GM12878 (cell line): ENCODE results near the gene RNPS1. TPM values are rescaled to one million over a fixed set of nuclear protein-coding genes. Genes with fewer than 3 reads are reported as not detected.

ENCODE experiments used
- ATAC-seq: fragments of 200-7000 bp; cut with Tn5 transposase; 3 replicates; pipeline ENCODE4 v1.9.1; 2020; ENCODE audit warnings: mild to moderate bottlenecking, moderate library complexity
- BruUV-seq: library from RNA; stranded (reverse); fragments of 400-500 nt; replicated peaks from 2 replicates; lab custom pipeline; 2021; lab: Mats Ljungman, UMichigan
- CTCF ChIA-PET: fragments of 300-600 bp; sonication (Branson Sonifier 250); formaldehyde crosslinking; extraction: SDS; loops from one replicate; lab custom pipeline; 2021; ENCODE audit warnings: inconsistent platforms; lab: Yijun Ruan, JAX
- POLR2A ChIA-PET: fragments of 350-600 bp; formaldehyde crosslinking; extraction: SDS; loops from one replicate; lab custom pipeline; 2021; ENCODE audit warnings: inconsistent platforms; lab: Charles Lee
- RAD21 ChIA-PET: fragments of 300-600 bp; sonication (Branson Sonifier 250); formaldehyde crosslinking; loops from one replicate; lab custom pipeline; 2023; ENCODE audit warnings: antibody characterized with exemption; ENCODE audit not compliant: unreplicated experiment; lab: Charles Lee
- SMC1A ChIA-PET: fragments of 300-600 bp; sonication (Branson Sonifier 250); formaldehyde crosslinking; loops from one replicate; lab custom pipeline; 2023; ENCODE audit not compliant: unreplicated experiment, uncharacterized antibody; lab: Charles Lee
- DNase-seq: peaks from one replicate; pipeline ENCODE4 v3.0.0-alpha.2; 2011; ENCODE audit warnings: low read depth, low spot score
- FAIRE-seq: peaks from 3 replicates; lab custom pipeline; 2011; peaks lifted over from hg19 to GRCh38; lab: Jason Lieb, UNC
- H2AFZ ChIP-seq: 2 replicates; pipeline ENCODE4 v1.6.0; 2011; ENCODE audit warnings: low read depth, low read length, control low read depth; ENCODE audit not compliant: control insufficient read depth
- H3K27ac ChIP-seq: 2 replicates; pipeline ENCODE4 v1.5.1; 2011; ENCODE audit warnings: control low read depth; ENCODE audit not compliant: control insufficient read depth, insufficient read depth
- H3K27me3 ChIP-seq, 2 experiments: replicated peaks in 1 of 2; 2 replicates each; pipeline versions ENCODE4 v1.6.0 to v1.6.1; 2011; ENCODE audit warnings: low read length in 1 of 2; ENCODE audit not compliant: control insufficient read depth in 2 of 2, insufficient read depth in 2 of 2
- H3K36me3 ChIP-seq, 2 experiments: 2 replicates each; pipeline ENCODE4 v1.5.1; 2011; ENCODE audit warnings: low read length in 1 of 2; ENCODE audit not compliant: control insufficient read depth in 2 of 2, insufficient read depth in 2 of 2
- H3K4me1 ChIP-seq: 2 replicates; pipeline ENCODE4 v1.6.1; 2011; ENCODE audit warnings: mild to moderate bottlenecking, low read length, moderate library complexity, mixed read lengths; ENCODE audit not compliant: control insufficient read depth, insufficient read depth
- H3K4me2 ChIP-seq: 2 replicates; pipeline ENCODE4 v1.6.0; 2011; ENCODE audit warnings: control low read depth; ENCODE audit not compliant: control insufficient read depth, insufficient read depth
- H3K4me3 ChIP-seq: fragments of 200-600 bp; sonication (generic); 2 replicates; pipeline ENCODE4 v1.5.1; 2016
- H3K79me2 ChIP-seq: 2 replicates; pipeline ENCODE4 v1.6.0; 2011; ENCODE audit warnings: low read length; ENCODE audit not compliant: control insufficient read depth, insufficient read depth
- H3K9ac ChIP-seq: 2 replicates; pipeline ENCODE4 v1.8.0; 2011; ENCODE audit warnings: low read length, control low read depth, mixed read lengths; ENCODE audit not compliant: control insufficient read depth, insufficient read depth
- H3K9me3 ChIP-seq: replicated peaks from 3 replicates; pipeline ENCODE4 v1.5.1; 2011; ENCODE audit warnings: mild to moderate bottlenecking, low read length; ENCODE audit not compliant: control insufficient read depth, insufficient read depth
- H4K20me1 ChIP-seq: 2 replicates; pipeline ENCODE4 v1.6.0; 2011; ENCODE audit not compliant: control insufficient read depth, insufficient read depth
- CBX3 ChIP-seq: fragments of 200-600 bp; sonication (generic); IDR thresholded peaks from 2 replicates; pipeline ENCODE4 v1.6.1; 2016; ENCODE audit warnings: low read depth, borderline replicate concordance
- HDAC2 ChIP-seq: fragments of 200-600 bp; sonication (generic); IDR thresholded peaks from 2 replicates; pipeline ENCODE4 v1.6.1; 2017
- KAT2A ChIP-seq: conservative IDR thresholded peaks from 2 replicates; pipeline ENCODE4 v1.6.1; 2011; ENCODE audit warnings: low read depth, low read length; ENCODE audit not compliant: control insufficient read depth
- KLF5 ChIP-seq: fragments of 450-650 bp; IDR thresholded peaks from 2 replicates; pipeline ENCODE4 v1.6.1; 2014; ENCODE audit warnings: mild to moderate bottlenecking; ENCODE audit not compliant: partially characterized antibody
- LARP7 ChIP-seq: fragments of 450-650 bp; IDR thresholded peaks from 2 replicates; pipeline ENCODE4 v1.6.1; 2017; ENCODE audit warnings: mild to moderate bottlenecking
- MTA2 ChIP-seq: fragments of 450-650 bp; IDR thresholded peaks from 2 replicates; pipeline ENCODE4 v1.6.1; 2016; ENCODE audit warnings: low read depth, mild to moderate bottlenecking, moderate library complexity
- SKIL ChIP-seq: fragments of 450-650 bp; IDR thresholded peaks from 2 replicates; pipeline ENCODE4 v1.6.1; 2017; ENCODE audit warnings: mild to moderate bottlenecking, low read depth, inconsistent platforms; ENCODE audit not compliant: poor library complexity, severe bottlenecking
- SRF ChIP-seq, 2 experiments: IDR thresholded peaks; 2 replicates each; pipeline ENCODE4 v1.6.1; 2011; ENCODE audit warnings: low read depth in 2 of 2, low read length in 2 of 2, mild to moderate bottlenecking in 1 of 2, moderate library complexity in 1 of 2
- TARDBP ChIP-seq: IDR thresholded peaks from 2 replicates; pipeline ENCODE4 v1.6.1; 2016; ENCODE audit warnings: borderline replicate concordance
- ZNF207 ChIP-seq: fragments of 450-650 bp; IDR thresholded peaks from 2 replicates; pipeline ENCODE4 v1.6.1; 2014; ENCODE audit warnings: antibody characterized with exemption, mild to moderate bottlenecking, borderline replicate concordance
- WGBS: methylation state at CpG from one replicate; pipeline ENCODE4 v1.1.6; 2016; ENCODE audit warnings: low lambda C conversion rate; ENCODE audit not compliant: insufficient replicate concordance, insufficient coverage; ENCODE audit errors: missing lambda C conversion rate; 5-methylcytosine and 5-hydroxymethylcytosine counted together
- in situ Hi-C: fragments of 300-500 bp; cut with MboI; formaldehyde crosslinking; loops from 9 replicates; pipeline ENCODE4 v1.14.3; 2018; ENCODE audit warnings: mixed read lengths
- intact Hi-C: fragments of 100-400 bp; cut with micrococcal nuclease; formaldehyde crosslinking; loops from one replicate; pipeline ENCODE4 v1.14.2; 2022; ENCODE audit not compliant: unreplicated experiment
- polyA plus RNA-seq, 11 experiments: library from polyadenylated mRNA; depleted of rRNA in 4 of 11; unstranded in 6 of 11; stranded (reverse) in 5 of 11; fragments of >200 nt; fragmentation: Nextera tagmentation in 4 of 11; fragmentation: Illumina TruSeq in 1 of 11; extraction: Ambion mirVana in 4 of 11; extraction: Trizol in 1 of 11; gene quantifications; 1 replicate in 1 of 11; 2 replicates in 10 of 11; pipeline versions ENCODE4 v1.2.1 to v1.2.3, GENCODE V29; 2011 to 2016; ENCODE audit warnings: inconsistent platforms in 2 of 11, missing spikeins in 2 of 11, low read depth in 1 of 11
- total RNA-seq, 4 experiments: library from RNA; depleted of rRNA in 3 of 4; stranded (reverse); fragments of >200 nt in 3 of 4; fragmentation: Illumina TruSeq in 1 of 4; extraction: Trizol in 1 of 4; gene quantifications; 2 replicates each; pipeline versions ENCODE4 v1.2.1 to v1.2.3, GENCODE V29; 2013 to 2021
- TF ChIP-seq, protein P1 (sequence below): fragments of 450-650 bp; IDR thresholded peaks from 2 replicates; pipeline ENCODE4 v1.6.1; 2017; ENCODE audit warnings: mild to moderate bottlenecking, moderate library complexity
- TF ChIP-seq, protein P2 (sequence below): fragments of 450-650 bp; IDR thresholded peaks from 2 replicates; pipeline ENCODE4 v1.6.1; 2018; ENCODE audit warnings: mild to moderate bottlenecking, low read depth, moderate library complexity; ENCODE audit not compliant: partially characterized antibody

Gene RNPS1
- total and polyA plus RNA-seq, 10 of the 15 experiments (the other 5 are each of a cell fraction or from before 2014, with no cell fraction given): 38.2 to 359 (median 188) TPM

GRCh38 chr16:2236337-2237101 is 31.4 kb downstream of the RNPS1 start, which contains the start of gene DNASE1L2:
Gene DNASE1L2 (plus strand): TSS chr16:2236444. CDS start chr16:2236817, 373 bp downstream.
- no peaks in the 10 kb centered on the region for H3K9me3 ChIP-seq
- H3K36me3 ChIP-seq: peaks cover 0 to 28% of the 10 kb centered on the region in 2 experiments; a peak in 3 of 4 replicates
- peak; percentile 12; the same call in 1 of the 3 replicates for ATAC-seq
- WGBS: 64% methylated on average over 58 of the region's 64 CpGs
- ChIA-PET CTCF (no interaction called here), SMC1A (no interaction called here), POLR2A (no interaction called here), RAD21 (no interaction called here)
- no peak within 1 kb of the TSS for H3K4me3 ChIP-seq
- H3K9ac ChIP-seq: no peak within 1 kb of the TSS
- FAIRE-seq: no peak
- no peak within 1 kb of the TSS for H2AFZ ChIP-seq
- no peaks in the 10 kb centered on the region for H3K27me3 ChIP-seq
- no peaks in the 10 kb centered on the region for H3K4me1 ChIP-seq
- BruUV-seq: no TSS peak
- no peaks in the 10 kb centered on the region for H4K20me1 ChIP-seq
- H3K79me2 ChIP-seq: no peaks in the 10 kb centered on the region
- H3K27ac ChIP-seq: no peak within 1 kb of the TSS
- intact Hi-C loops: no loop called here
- TF ChIP-seq KAT2A (no peak), SRF (IDR thresholded peaks at IDR 0.05; ENCODE audit: low read depth in 2 of 2, low read length in 2 of 2) (no peak), ZNF207 (no peak), MTA2 (no peak), HDAC2 (no peak), TARDBP (no peak), LARP7 (no peak), SKIL (no peak), CBX3 (no peak), KLF5 (no peak)
- TF ChIP-seq, protein P1, sequence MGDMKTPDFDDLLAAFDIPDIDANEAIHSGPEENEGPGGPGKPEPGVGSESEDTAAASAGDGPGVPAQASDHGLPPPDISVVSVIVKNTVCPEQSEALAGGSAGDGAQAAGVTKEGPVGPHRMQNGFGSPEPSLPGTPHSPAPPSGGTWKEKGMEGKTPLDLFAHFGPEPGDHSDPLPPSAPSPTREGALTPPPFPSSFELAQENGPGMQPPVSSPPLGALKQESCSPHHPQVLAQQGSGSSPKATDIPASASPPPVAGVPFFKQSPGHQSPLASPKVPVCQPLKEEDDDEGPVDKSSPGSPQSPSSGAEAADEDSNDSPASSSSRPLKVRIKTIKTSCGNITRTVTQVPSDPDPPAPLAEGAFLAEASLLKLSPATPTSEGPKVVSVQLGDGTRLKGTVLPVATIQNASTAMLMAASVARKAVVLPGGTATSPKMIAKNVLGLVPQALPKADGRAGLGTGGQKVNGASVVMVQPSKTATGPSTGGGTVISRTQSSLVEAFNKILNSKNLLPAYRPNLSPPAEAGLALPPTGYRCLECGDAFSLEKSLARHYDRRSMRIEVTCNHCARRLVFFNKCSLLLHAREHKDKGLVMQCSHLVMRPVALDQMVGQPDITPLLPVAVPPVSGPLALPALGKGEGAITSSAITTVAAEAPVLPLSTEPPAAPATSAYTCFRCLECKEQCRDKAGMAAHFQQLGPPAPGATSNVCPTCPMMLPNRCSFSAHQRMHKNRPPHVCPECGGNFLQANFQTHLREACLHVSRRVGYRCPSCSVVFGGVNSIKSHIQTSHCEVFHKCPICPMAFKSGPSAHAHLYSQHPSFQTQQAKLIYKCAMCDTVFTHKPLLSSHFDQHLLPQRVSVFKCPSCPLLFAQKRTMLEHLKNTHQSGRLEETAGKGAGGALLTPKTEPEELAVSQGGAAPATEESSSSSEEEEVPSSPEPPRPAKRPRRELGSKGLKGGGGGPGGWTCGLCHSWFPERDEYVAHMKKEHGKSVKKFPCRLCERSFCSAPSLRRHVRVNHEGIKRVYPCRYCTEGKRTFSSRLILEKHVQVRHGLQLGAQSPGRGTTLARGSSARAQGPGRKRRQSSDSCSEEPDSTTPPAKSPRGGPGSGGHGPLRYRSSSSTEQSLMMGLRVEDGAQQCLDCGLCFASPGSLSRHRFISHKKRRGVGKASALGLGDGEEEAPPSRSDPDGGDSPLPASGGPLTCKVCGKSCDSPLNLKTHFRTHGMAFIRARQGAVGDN: no peak
- TF ChIP-seq, protein P2, sequence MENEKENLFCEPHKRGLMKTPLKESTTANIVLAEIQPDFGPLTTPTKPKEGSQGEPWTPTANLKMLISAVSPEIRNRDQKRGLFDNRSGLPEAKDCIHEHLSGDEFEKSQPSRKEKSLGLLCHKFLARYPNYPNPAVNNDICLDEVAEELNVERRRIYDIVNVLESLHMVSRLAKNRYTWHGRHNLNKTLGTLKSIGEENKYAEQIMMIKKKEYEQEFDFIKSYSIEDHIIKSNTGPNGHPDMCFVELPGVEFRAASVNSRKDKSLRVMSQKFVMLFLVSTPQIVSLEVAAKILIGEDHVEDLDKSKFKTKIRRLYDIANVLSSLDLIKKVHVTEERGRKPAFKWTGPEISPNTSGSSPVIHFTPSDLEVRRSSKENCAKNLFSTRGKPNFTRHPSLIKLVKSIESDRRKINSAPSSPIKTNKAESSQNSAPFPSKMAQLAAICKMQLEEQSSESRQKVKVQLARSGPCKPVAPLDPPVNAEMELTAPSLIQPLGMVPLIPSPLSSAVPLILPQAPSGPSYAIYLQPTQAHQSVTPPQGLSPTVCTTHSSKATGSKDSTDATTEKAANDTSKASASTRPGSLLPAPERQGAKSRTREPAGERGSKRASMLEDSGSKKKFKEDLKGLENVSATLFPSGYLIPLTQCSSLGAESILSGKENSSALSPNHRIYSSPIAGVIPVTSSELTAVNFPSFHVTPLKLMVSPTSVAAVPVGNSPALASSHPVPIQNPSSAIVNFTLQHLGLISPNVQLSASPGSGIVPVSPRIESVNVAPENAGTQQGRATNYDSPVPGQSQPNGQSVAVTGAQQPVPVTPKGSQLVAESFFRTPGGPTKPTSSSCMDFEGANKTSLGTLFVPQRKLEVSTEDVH: no peak
- no peak for DNase-seq
- H3K4me2 ChIP-seq: no peak within 1 kb of the TSS
- in situ Hi-C loops: no loop called here
